ENCODE results near the gene NOL4L. TPM values are rescaled to one million over a fixed set of nuclear protein-coding genes. Genes with fewer than 3 reads are reported as not detected.

NOL4L gene
- total RNA-seq, 1 donor from 2014 or later, result 11.9 TPM

GRCh38 chr20:32517518-32517873 is 67.6 kb downstream of the NOL4L start:
- Histone ChIP-seq H2AFZ (replicated peaks) (no peak overlapping the region), H3K9ac (no peak overlapping the region), H4K20me1 (ENCODE audit: low read depth) (peaks cover 5% of the 10 kb centered on the region), H3K4me1 (peaks cover 22% of the 10 kb centered on the region), H3F3A (ENCODE audit: low read depth) (no peaks in the 10 kb centered on the region), H3K9me3 (ENCODE audit: low read depth) (no peaks in the 10 kb centered on the region), H3K79me2 (ENCODE audit: low read depth) (no peaks in the 10 kb centered on the region), H3K27me3 (no peaks in the 10 kb centered on the region), H3K4me2 (no peak overlapping the region), H3K4me3 (no peak overlapping the region), H3K36me3 (no peaks in the 10 kb centered on the region), H3K27ac (no peak overlapping the region)
- H3K27me3 Mint-ChIP-seq (ENCODE audit: insufficient read depth, low read depth), result peaks cover 17% of the 10 kb centered on the region
- H3K9me3 Mint-ChIP-seq, result peaks cover 3% of the 10 kb centered on the region
- H3K27ac Mint-ChIP-seq, result peak overlapping the region; percentile 60
- DNase-seq (ENCODE audit: low spot score), result no peak
- no peak overlapping the region for H3K4me3 Mint-ChIP-seq
- peaks cover 6% of the 10 kb centered on the region for H3K36me3 Mint-ChIP-seq
- peaks cover 64% of the 10 kb centered on the region for H3K4me1 Mint-ChIP-seq
- TF ChIP-seq CTCF (IDR thresholded peaks at IDR 0.05), result no peak
- TF ChIP-seq EZH2 (IDR thresholded peaks at IDR 0.05), result no peak
- TF ChIP-seq EZH2phosphoT487 (IDR thresholded peaks at IDR 0.05), result no peak

GRCh38 chr20:32516583-32517517 is 68.3 kb downstream of the NOL4L start:
- no peak for TF ChIP-seq EZH2 (IDR thresholded peaks at IDR 0.05)
- TF ChIP-seq CTCF (IDR thresholded peaks at IDR 0.05), result no peak
- TF ChIP-seq EZH2phosphoT487 (IDR thresholded peaks at IDR 0.05), result no peak
- Histone ChIP-seq H3K27ac (no peak overlapping the region), H3K4me3 (no peak overlapping the region), H3K9ac (no peak overlapping the region), H3K79me2 (ENCODE audit: low read depth) (no peaks in the 10 kb centered on the region), H4K20me1 (ENCODE audit: low read depth) (peaks cover under 1% of the 10 kb centered on the region), H3K4me1 (peaks cover 17% of the 10 kb centered on the region), H3F3A (ENCODE audit: low read depth) (no peaks in the 10 kb centered on the region), H3K4me2 (no peak overlapping the region), H3K27me3 (no peaks in the 10 kb centered on the region), H2AFZ (replicated peaks) (peak overlapping the region; percentile 65), H3K9me3 (ENCODE audit: low read depth) (no peaks in the 10 kb centered on the region), H3K36me3 (no peaks in the 10 kb centered on the region)
- peaks cover 3% of the 10 kb centered on the region for H3K9me3 Mint-ChIP-seq
- H3K36me3 Mint-ChIP-seq, result peaks cover 6% of the 10 kb centered on the region
- peaks cover 63% of the 10 kb centered on the region for H3K4me1 Mint-ChIP-seq
- H3K27ac Mint-ChIP-seq, result no peak overlapping the region
- H3K4me3 Mint-ChIP-seq, result peak overlapping the region; percentile 60
- H3K27me3 Mint-ChIP-seq (ENCODE audit: insufficient read depth, low read depth), result peaks cover 17% of the 10 kb centered on the region
- peak; percentile 29 for DNase-seq (ENCODE audit: low spot score)

- peaks cover 1% of the 10 kb centered on the region for H3F3A ChIP-seq (ENCODE audit: low read depth)
- Mint-ChIP-seq H3K36me3 (peaks cover 6% of the 10 kb centered on the region), H3K9me3 (peaks cover 3% of the 10 kb centered on the region), H3K27me3 (ENCODE audit: insufficient read depth, low read depth) (peaks cover 15% of the 10 kb centered on the region), H3K27ac (no peak overlapping the region), H3K4me1 (peaks cover 69% of the 10 kb centered on the region), H3K4me3 (peak overlapping the region; percentile 60)
- H3K4me3 ChIP-seq, result no peak overlapping the region
- H3K4me2 ChIP-seq, result no peak overlapping the region
- no peak overlapping the region for H2AFZ ChIP-seq (replicated peaks)
- H3K79me2 ChIP-seq (ENCODE audit: low read depth), result no peaks in the 10 kb centered on the region
- no peak overlapping the region for H3K9ac ChIP-seq
- TF ChIP-seq EZH2phosphoT487 (IDR thresholded peaks at IDR 0.05) (no peak), EZH2 (IDR thresholded peaks at IDR 0.05) (no peak), CTCF (IDR thresholded peaks at IDR 0.05) (no peak)
- H4K20me1 ChIP-seq (ENCODE audit: low read depth), result no peaks in the 10 kb centered on the region
- no peak overlapping the region for H3K27ac ChIP-seq
- no peak for DNase-seq (ENCODE audit: low spot score)
- H3K4me1 ChIP-seq, result peaks cover 23% of the 10 kb centered on the region
- H3K9me3 ChIP-seq (ENCODE audit: low read depth), result no peaks in the 10 kb centered on the region
- H3K27me3 ChIP-seq, result no peaks in the 10 kb centered on the region
- no peaks in the 10 kb centered on the region for H3K36me3 ChIP-seq
These were observed 69.5 kb downstream of the NOL4L start for GRCh38 chr20:32515631-32516101.

Data from neural progenitor cell (in vitro differentiated cells).